Effector memory CD4-positive, alpha-beta T cell (primary cell): ENCODE data around the gene CLK4.

Experiments
- DNase-seq, 3 donors: peaks; one replicate each; pipeline ENCODE4 v3.0.0-alpha.2; 2020
- H3K27ac ChIP-seq: 2 replicates; pipeline ENCODE4 v1.7.0; 2013; ENCODE audit warnings: mild to moderate bottlenecking, low read length, moderate library complexity; ENCODE audit not compliant: insufficient read depth, poor library complexity, severe bottlenecking
- H3K27me3 ChIP-seq: replicated peaks from 2 replicates; pipeline ENCODE4 v1.7.0; 2013; ENCODE audit warnings: mild to moderate bottlenecking, low read length; ENCODE audit not compliant: insufficient read depth, control insufficient read depth, poor library complexity, severe bottlenecking
- H3K36me3 ChIP-seq: 2 replicates; pipeline ENCODE4 v1.7.0; 2013; ENCODE audit warnings: mild to moderate bottlenecking, low read length, moderate library complexity; ENCODE audit not compliant: control insufficient read depth, insufficient read depth
- H3K4me1 ChIP-seq: 2 replicates; pipeline ENCODE4 v1.7.0; 2013; ENCODE audit warnings: low read length, mild to moderate bottlenecking; ENCODE audit not compliant: control insufficient read depth, insufficient read depth, poor library complexity, severe bottlenecking
- H3K4me3 ChIP-seq: 2 replicates; pipeline ENCODE4 v1.7.0; 2013; ENCODE audit warnings: low read length, low read depth, mild to moderate bottlenecking; ENCODE audit not compliant: insufficient read depth, poor library complexity, severe bottlenecking
- H3K9me3 ChIP-seq: 2 replicates; pipeline ENCODE4 v1.7.0; 2013; ENCODE audit warnings: mild to moderate bottlenecking, low read length, moderate library complexity; ENCODE audit not compliant: control insufficient read depth

CLK4 gene

GRCh38 chr5:178664141-178664540 is 37.3 kb upstream of the CLK4 start:
- Histone ChIP-seq H3K27me3 (no peaks in the 10 kb centered on the region), H3K4me3 (no peak overlapping the region), H3K4me1 (no peaks in the 10 kb centered on the region), H3K9me3 (no peaks in the 10 kb centered on the region), H3K36me3 (no peaks in the 10 kb centered on the region), H3K27ac (no peak overlapping the region)
- DNase-seq, result no peak

GRCh38 chr5:178662541-178662860 is 35.7 kb upstream of the CLK4 start:
- Histone ChIP-seq H3K4me3 (no peak overlapping the region), H3K27me3 (no peaks in the 10 kb centered on the region), H3K36me3 (no peaks in the 10 kb centered on the region), H3K9me3 (no peaks in the 10 kb centered on the region), H3K4me1 (no peaks in the 10 kb centered on the region), H3K27ac (no peak overlapping the region)
- no peak for DNase-seq

GRCh38 chr5:178661836-178662540 is 35.1 kb upstream of the CLK4 start:
- Histone ChIP-seq H3K36me3 (no peaks in the 10 kb centered on the region), H3K9me3 (no peaks in the 10 kb centered on the region), H3K27me3 (no peaks in the 10 kb centered on the region), H3K4me1 (no peaks in the 10 kb centered on the region), H3K27ac (no peak overlapping the region), H3K4me3 (no peak overlapping the region)
- no peak for DNase-seq

GRCh38 chr5:178651046-178651810 is 24.4 kb upstream of the CLK4 start:
- Histone ChIP-seq H3K4me1 (no peaks in the 10 kb centered on the region), H3K36me3 (no peaks in the 10 kb centered on the region), H3K27me3 (peaks cover 4% of the 10 kb centered on the region), H3K27ac (no peak overlapping the region), H3K9me3 (no peaks in the 10 kb centered on the region), H3K4me3 (no peak overlapping the region)
- DNase-seq, result no peak

GRCh38 chr5:178650214-178650613 is 23.4 kb upstream of the CLK4 start:
- no peak for DNase-seq
- H3K36me3 ChIP-seq, result no peaks in the 10 kb centered on the region
- H3K4me3 ChIP-seq, result no peak overlapping the region
- no peaks in the 10 kb centered on the region for H3K4me1 ChIP-seq
- H3K9me3 ChIP-seq, result no peaks in the 10 kb centered on the region
- H3K27me3 ChIP-seq, result peaks cover 4% of the 10 kb centered on the region
- no peak overlapping the region for H3K27ac ChIP-seq

GRCh38 chr5:178649580-178649979 is 22.7 kb upstream of the CLK4 start:
- DNase-seq, result no peak
- Histone ChIP-seq H3K27ac (no peak overlapping the region), H3K4me3 (no peak overlapping the region), H3K4me1 (no peaks in the 10 kb centered on the region), H3K27me3 (peaks cover 4% of the 10 kb centered on the region), H3K9me3 (no peaks in the 10 kb centered on the region), H3K36me3 (no peaks in the 10 kb centered on the region)

GRCh38 chr5:178644826-178645545 is 18.1 kb upstream of the CLK4 start:
- no peak overlapping the region for H3K4me3 ChIP-seq
- H3K36me3 ChIP-seq, result no peaks in the 10 kb centered on the region
- no peaks in the 10 kb centered on the region for H3K9me3 ChIP-seq
- peaks cover 4% of the 10 kb centered on the region for H3K27me3 ChIP-seq
- no peak for DNase-seq
- H3K27ac ChIP-seq, result no peak overlapping the region
- no peaks in the 10 kb centered on the region for H3K4me1 ChIP-seq

- DNase-seq, result no peak
- no peaks in the 10 kb centered on the region for H3K9me3 ChIP-seq
- no peak overlapping the region for H3K4me3 ChIP-seq
- no peaks in the 10 kb centered on the region for H3K4me1 ChIP-seq
- H3K36me3 ChIP-seq, result no peaks in the 10 kb centered on the region
- H3K27me3 ChIP-seq, result no peaks in the 10 kb centered on the region
- no peak overlapping the region for H3K27ac ChIP-seq
Measured at GRCh38 chr5:178642351-178642909, 15.6 kb upstream of the CLK4 start.

GRCh38 chr5:178641711-178642110 is 14.9 kb upstream of the CLK4 start:
- Histone ChIP-seq H3K27ac (no peak overlapping the region), H3K4me1 (no peaks in the 10 kb centered on the region), H3K27me3 (no peaks in the 10 kb centered on the region), H3K4me3 (no peak overlapping the region), H3K9me3 (no peaks in the 10 kb centered on the region), H3K36me3 (no peaks in the 10 kb centered on the region)
- no peak for DNase-seq
